Activated T-helper 2 cell treated with anti-CD3 and anti-CD28 coated beads, Interferon-gamma antibody, Interleukin-2, Interleukin-4, amounts not matched to agents 10 μg/mL and 5 μg/mL and 100 μg/mL, durations not matched to agents 14 hours and 24 hours and 36 hours (primary cell): ENCODE data around the gene TRIM24. TPM values are rescaled to one million over a fixed set of nuclear protein-coding genes. Genes with fewer than 3 reads are reported as not detected.
"Not testable (repeated sequence)": the region's sequence is repeated elsewhere in the genome, so short reads cannot be mapped to it uniquely, and the experiment has no call there.

ENCODE experiments used
- DNase-seq: peaks from one replicate; pipeline ENCODE4 v3.0.0; 2021; ENCODE audit warnings: low spot score
- H3K27ac Mint-ChIP-seq: one replicate; pipeline ENCODE4 v1.8.0; 2021; ENCODE audit warnings: mixed read lengths
- H3K27me3 Mint-ChIP-seq: one replicate; pipeline ENCODE4 v1.8.0; 2021; ENCODE audit warnings: low read depth, mixed read lengths
- H3K36me3 Mint-ChIP-seq: one replicate; pipeline ENCODE4 v1.8.0; 2021; ENCODE audit warnings: low read depth, mixed read lengths
- H3K4me1 Mint-ChIP-seq: one replicate; pipeline ENCODE4 v1.8.0; 2021; ENCODE audit warnings: low read depth, mixed read lengths
- H3K4me3 Mint-ChIP-seq: one replicate; pipeline ENCODE4 v1.8.0; 2021; ENCODE audit warnings: low read depth, mild to moderate bottlenecking, moderate library complexity, mixed read lengths
- H3K9me3 Mint-ChIP-seq: one replicate; pipeline ENCODE4 v1.8.0; 2021; ENCODE audit warnings: mixed read lengths
- intact Hi-C: fragments of 100-400 bp; cut with micrococcal nuclease; formaldehyde crosslinking; loops from one replicate; pipeline ENCODE4 v1.15.1; 2023
- total RNA-seq: library from RNA; stranded (reverse); gene quantifications from 2 replicates; pipeline ENCODE4 v1.2.3, GENCODE V29; 2022

TRIM24 gene
- total RNA-seq, 1 donor from 2014 or later, result 17.6 TPM

- Mint-ChIP-seq H3K27ac (no peak overlapping the region), H3K4me1 (peaks cover 6% of the 10 kb centered on the region), H3K9me3 (peaks cover 5% of the 10 kb centered on the region), H3K27me3 (no peaks in the 10 kb centered on the region), H3K4me3 (no peak overlapping the region), H3K36me3 (peaks cover 77% of the 10 kb centered on the region)
- intact Hi-C loops, result no loop called here
- DNase-seq, result no peak
Measured at GRCh38 chr7:138512092-138512858, 52.2 kb downstream of the TRIM24 start.

DNA sequence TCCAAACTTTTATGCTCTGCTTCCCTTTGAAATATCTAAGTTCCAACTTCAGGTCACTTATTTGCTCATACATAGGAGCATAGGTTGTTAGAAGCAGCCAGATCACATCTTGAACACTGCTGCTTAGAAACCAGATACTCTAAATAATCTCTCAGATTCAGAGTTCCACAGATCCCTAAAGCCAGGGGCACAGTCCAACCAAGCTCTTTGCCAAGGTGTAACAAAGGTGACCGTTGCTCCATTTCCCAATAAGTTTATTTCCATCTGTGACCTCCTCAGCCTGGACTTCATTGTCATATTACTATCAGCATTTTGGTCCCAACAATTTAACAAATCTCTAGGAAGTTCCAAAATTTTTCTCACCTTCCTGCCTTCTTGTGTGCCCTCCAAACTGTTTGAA lies 52.8 kb downstream of the TRIM24 start:
- Mint-ChIP-seq H3K27me3 (no peaks in the 10 kb centered on the region), H3K36me3 (peaks cover 82% of the 10 kb centered on the region)
- intact Hi-C loops, result no loop called here

GRCh38 chr7:138513344-138513871 lies 53.3 kb downstream of the TRIM24 start:
- DNase-seq, result no peak
- no peak overlapping the region for H3K27ac Mint-ChIP-seq

More for the DNA sequence above, 52.8 kb downstream of the TRIM24 start:
- peaks cover 6% of the 10 kb centered on the region for H3K4me1 Mint-ChIP-seq
- no peak for DNase-seq
- H3K9me3 Mint-ChIP-seq, result peaks cover 5% of the 10 kb centered on the region
- H3K27ac Mint-ChIP-seq, result no peak overlapping the region
- no peak overlapping the region for H3K4me3 Mint-ChIP-seq

DNA sequence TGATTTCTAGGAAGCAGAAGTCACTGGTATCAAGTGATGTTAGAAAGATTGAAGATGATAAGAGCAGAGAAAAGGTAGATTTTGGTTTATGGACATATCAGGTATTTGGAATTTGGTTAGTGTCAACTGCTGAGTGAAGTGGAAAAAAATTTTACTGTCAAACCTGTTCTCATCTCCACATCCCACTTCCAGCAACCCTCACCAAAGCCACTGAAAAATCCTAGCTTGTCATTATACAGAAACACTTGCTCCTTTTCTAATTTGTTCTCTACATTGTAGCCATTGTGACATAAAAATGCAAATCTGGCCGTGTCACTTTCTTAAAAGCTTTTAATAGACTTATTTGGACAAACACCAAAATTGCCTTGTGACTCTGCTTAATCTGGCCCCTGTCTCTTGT lies 54.0 kb downstream of the TRIM24 start:
- H3K4me1 Mint-ChIP-seq, result peaks cover 4% of the 10 kb centered on the region
- H3K9me3 Mint-ChIP-seq, result peaks cover 5% of the 10 kb centered on the region
- H3K27me3 Mint-ChIP-seq, result no peaks in the 10 kb centered on the region
- intact Hi-C loops, result no loop called here
- H3K4me3 Mint-ChIP-seq, result no peak overlapping the region
- DNase-seq, result no peak
- no peak overlapping the region for H3K27ac Mint-ChIP-seq
- H3K36me3 Mint-ChIP-seq, result peaks cover 80% of the 10 kb centered on the region

More at GRCh38 chr7:138513344-138513871, 53.3 kb downstream of the TRIM24 start:
- peaks cover 5% of the 10 kb centered on the region for H3K9me3 Mint-ChIP-seq
- H3K36me3 Mint-ChIP-seq, result peaks cover 79% of the 10 kb centered on the region
- peaks cover 4% of the 10 kb centered on the region for H3K4me1 Mint-ChIP-seq
- no peaks in the 10 kb centered on the region for H3K27me3 Mint-ChIP-seq
- no peak overlapping the region for H3K4me3 Mint-ChIP-seq
- intact Hi-C loops, result no loop called here

DNA sequence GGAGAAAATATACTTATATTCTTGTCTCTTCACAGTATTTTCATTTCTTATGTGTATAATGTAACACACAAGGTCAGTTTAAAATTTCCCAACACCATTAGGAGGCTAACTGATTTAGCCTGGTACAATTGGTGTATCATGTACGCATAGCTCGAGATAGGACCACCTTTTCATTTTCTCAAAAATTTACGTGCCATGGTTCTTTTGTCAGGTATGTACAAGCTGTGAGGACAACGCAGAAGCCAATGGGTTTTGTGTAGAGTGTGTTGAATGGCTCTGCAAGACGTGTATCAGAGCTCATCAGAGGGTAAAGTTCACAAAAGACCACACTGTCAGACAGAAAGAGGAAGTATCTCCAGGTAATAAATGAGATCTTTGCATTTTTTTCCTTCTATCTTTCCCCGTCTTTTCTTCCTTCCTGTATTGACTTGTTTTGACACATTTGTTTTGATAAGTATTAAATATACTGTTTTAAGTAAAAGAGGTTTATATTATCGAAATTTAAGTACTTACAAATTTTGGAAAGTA lies 55.0 kb downstream of the TRIM24 start:
- H3K27me3 Mint-ChIP-seq, result no peaks in the 10 kb centered on the region
- intact Hi-C loops, result no loop called here
- H3K4me3 Mint-ChIP-seq, result no peak overlapping the region
- no peak for DNase-seq
- H3K9me3 Mint-ChIP-seq, result peaks cover 5% of the 10 kb centered on the region
- H3K27ac Mint-ChIP-seq, result no peak overlapping the region
- peaks cover 2% of the 10 kb centered on the region for H3K4me1 Mint-ChIP-seq
- H3K36me3 Mint-ChIP-seq, result peaks cover 85% of the 10 kb centered on the region

DNA sequence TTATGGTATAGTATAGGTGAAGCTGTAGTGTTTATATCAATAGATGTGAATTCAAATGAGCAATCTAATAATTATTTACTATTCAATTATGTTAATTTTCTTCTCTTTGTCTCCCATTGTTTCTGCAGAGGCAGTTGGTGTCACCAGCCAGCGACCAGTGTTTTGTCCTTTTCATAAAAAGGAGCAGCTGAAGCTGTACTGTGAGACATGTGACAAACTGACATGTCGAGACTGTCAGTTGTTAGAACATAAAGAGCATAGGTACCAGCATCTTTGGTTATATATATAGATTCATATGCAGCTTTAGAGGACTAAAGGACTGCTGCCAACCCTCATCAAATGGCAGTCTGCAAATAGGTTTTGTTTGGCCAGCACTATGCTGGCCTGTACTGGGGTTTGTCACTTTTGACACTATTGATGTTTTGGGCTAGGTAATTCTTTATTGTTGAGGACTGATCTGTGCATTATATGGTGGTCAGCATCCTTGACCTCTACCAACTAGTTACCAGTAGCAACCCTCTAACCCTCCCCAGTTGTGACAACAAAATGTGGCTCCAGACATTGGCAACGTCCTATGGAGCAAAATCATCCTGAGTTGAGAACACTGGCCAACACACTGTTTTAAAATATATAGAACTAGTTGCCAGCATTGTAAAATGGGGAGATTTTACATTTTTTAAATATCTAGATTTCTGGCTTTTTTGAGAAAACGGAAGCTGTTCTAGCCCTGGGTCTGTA lies 59.2 kb downstream of the TRIM24 start:
- intact Hi-C loops, result no loop called here
- no peaks in the 10 kb centered on the region for H3K4me1 Mint-ChIP-seq
- no peaks in the 10 kb centered on the region for H3K9me3 Mint-ChIP-seq
- H3K27ac Mint-ChIP-seq, result no peak overlapping the region
- no peak for DNase-seq
- no peaks in the 10 kb centered on the region for H3K27me3 Mint-ChIP-seq
- H3K4me3 Mint-ChIP-seq, result no peak overlapping the region
- H3K36me3 Mint-ChIP-seq, result peaks cover 84% of the 10 kb centered on the region

- Mint-ChIP-seq H3K4me3 (no peak overlapping the region), H3K27me3 (no peaks in the 10 kb centered on the region), H3K36me3 (peaks cover 80% of the 10 kb centered on the region), H3K9me3 (peaks cover 2% of the 10 kb centered on the region), H3K27ac (no peak overlapping the region), H3K4me1 (no peaks in the 10 kb centered on the region)
- intact Hi-C loops, result no loop called here
- no peak for DNase-seq
Measured at GRCh38 chr7:138520742-138521141, 60.7 kb downstream of the TRIM24 start.

DNA sequence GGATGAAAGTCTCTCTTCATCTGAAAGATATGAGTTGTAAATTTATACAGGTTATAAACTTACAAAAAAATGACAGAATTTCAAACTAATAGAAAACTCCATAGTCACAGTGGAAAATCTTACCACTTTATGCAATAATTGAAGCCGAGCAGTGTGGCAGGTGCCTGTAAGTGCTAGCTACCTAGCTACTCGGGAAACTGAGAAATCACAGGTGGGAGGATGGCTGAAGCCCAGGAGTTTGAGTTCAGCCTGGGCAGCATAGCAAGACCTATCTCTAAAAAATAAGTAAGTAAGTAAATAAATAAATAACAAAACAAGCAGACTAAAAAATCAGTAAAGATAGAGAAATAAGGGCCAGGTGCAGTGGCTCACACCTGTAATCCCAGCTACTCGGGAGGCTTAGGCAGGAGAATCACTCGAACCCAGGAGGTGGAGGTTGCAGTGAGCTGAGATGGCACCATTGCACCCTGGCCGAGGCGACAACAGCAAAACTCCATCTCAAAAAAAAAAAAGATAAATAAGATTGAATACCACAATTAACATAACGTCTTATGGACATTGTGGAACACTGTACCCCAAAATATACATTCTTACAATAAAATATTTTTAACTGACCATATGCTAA lies 61.9 kb downstream of the TRIM24 start:
- Mint-ChIP-seq H3K36me3 (peaks cover 82% of the 10 kb centered on the region), H3K4me3 (no peak overlapping the region), H3K27me3 (no peaks in the 10 kb centered on the region), H3K4me1 (no peaks in the 10 kb centered on the region), H3K27ac (no peak overlapping the region), H3K9me3 (peaks cover 13% of the 10 kb centered on the region)
- intact Hi-C loops, result no loop called here
- no peak for DNase-seq

GRCh38 chr7:138524259-138524658 lies 64.2 kb downstream of the TRIM24 start:
- Mint-ChIP-seq H3K27me3 (no peaks in the 10 kb centered on the region), H3K27ac (no peak overlapping the region), H3K36me3 (peaks cover 84% of the 10 kb centered on the region), H3K4me3 (no peak overlapping the region), H3K9me3 (peaks cover 33% of the 10 kb centered on the region), H3K4me1 (no peaks in the 10 kb centered on the region)
- intact Hi-C loops, result no loop called here
- DNase-seq, result no peak

GRCh38 chr7:138525757-138526156 lies 65.7 kb downstream of the TRIM24 start:
- Mint-ChIP-seq H3K27me3 (no peaks in the 10 kb centered on the region), H3K27ac (no peak overlapping the region), H3K36me3 (peaks cover 83% of the 10 kb centered on the region), H3K4me1 (no peaks in the 10 kb centered on the region), H3K4me3 (no peak overlapping the region), H3K9me3 (peaks cover 40% of the 10 kb centered on the region)
- intact Hi-C loops, result no loop called here
- DNase-seq, result no peak

- H3K27me3 Mint-ChIP-seq, result no peaks in the 10 kb centered on the region
- H3K36me3 Mint-ChIP-seq, result peaks cover 83% of the 10 kb centered on the region
- H3K4me1 Mint-ChIP-seq, result no peaks in the 10 kb centered on the region
- no peak overlapping the region for H3K27ac Mint-ChIP-seq
- no peak overlapping the region for H3K4me3 Mint-ChIP-seq
- no peak for DNase-seq
- H3K9me3 Mint-ChIP-seq, result peaks cover 46% of the 10 kb centered on the region
- intact Hi-C loops, result no loop called here
Measured at GRCh38 chr7:138527746-138528223, 67.7 kb downstream of the TRIM24 start.

DNA sequence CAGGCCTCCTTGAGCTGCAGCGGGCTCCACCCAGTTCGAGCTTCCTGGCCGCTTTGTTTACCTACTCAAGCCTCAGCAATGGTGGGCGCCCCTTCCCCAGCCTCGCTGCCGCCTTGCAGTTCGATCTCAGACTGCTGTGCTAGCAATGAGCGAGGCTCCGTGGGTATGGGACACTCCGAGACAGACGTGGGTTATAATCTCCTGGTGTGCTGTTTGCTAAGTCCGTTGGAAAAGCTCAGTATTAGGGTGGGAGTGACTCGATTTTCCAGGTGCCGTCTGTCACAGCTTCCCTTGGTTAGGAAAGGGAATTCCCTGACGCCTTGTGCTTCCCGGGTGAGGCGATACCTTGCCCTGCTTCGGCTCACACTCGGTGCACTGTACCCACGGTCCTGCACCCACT lies 76.8 kb downstream of the TRIM24 start:
- H3K27me3 Mint-ChIP-seq, intact Hi-C loops, DNase-seq, H3K9me3 Mint-ChIP-seq, H3K4me3 Mint-ChIP-seq, H3K4me1 Mint-ChIP-seq, H3K27ac Mint-ChIP-seq: not testable (repeated sequence)
- H3K36me3 Mint-ChIP-seq, result peaks cover 77% of the 10 kb centered on the region
